ENCODE results near the gene TMEM176A.

- TF ChIP-seq, protein P1, sequence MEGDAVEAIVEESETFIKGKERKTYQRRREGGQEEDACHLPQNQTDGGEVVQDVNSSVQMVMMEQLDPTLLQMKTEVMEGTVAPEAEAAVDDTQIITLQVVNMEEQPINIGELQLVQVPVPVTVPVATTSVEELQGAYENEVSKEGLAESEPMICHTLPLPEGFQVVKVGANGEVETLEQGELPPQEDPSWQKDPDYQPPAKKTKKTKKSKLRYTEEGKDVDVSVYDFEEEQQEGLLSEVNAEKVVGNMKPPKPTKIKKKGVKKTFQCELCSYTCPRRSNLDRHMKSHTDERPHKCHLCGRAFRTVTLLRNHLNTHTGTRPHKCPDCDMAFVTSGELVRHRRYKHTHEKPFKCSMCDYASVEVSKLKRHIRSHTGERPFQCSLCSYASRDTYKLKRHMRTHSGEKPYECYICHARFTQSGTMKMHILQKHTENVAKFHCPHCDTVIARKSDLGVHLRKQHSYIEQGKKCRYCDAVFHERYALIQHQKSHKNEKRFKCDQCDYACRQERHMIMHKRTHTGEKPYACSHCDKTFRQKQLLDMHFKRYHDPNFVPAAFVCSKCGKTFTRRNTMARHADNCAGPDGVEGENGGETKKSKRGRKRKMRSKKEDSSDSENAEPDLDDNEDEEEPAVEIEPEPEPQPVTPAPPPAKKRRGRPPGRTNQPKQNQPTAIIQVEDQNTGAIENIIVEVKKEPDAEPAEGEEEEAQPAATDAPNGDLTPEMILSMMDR (IDR thresholded peaks at IDR 0.05), result no peak
- TF ChIP-seq POLR2AphosphoS5 (IDR thresholded peaks at IDR 0.05), result no peak
Observed at GRCh38 chr7:150835702-150836280, 35.2 kb downstream of the TMEM176A start.
